HepG2 (cell line): ENCODE measurements around the gene MLLT10. TPM values are rescaled to one million over a fixed set of nuclear protein-coding genes. Genes with fewer than 3 reads are reported as not detected.

Source experiments
- ATF7 ChIP-seq, 2 experiments: fragments of 450-650 bp in 1 of 2; sonication (generic) in 1 of 2; formaldehyde crosslinking in 1 of 2; IDR thresholded peaks; 2 replicates each; pipeline versions ENCODE4 v1.4.0 to v1.6.1; 2016 to 2020; ENCODE audit warnings: antibody characterized with exemption in 1 of 2, mild to moderate bottlenecking in 1 of 2, missing genetic modification reagents in 1 of 2
- DMAP1 ChIP-seq: IDR thresholded peaks from 2 replicates; pipeline ENCODE4 v1.6.1; 2016
- ELK4 ChIP-seq: sonication (generic); formaldehyde crosslinking; IDR thresholded peaks from 2 replicates; pipeline ENCODE4 v1.9.0; 2021; ENCODE audit warnings: missing genetic modification reagents, borderline replicate concordance
- FIP1L1 ChIP-seq: fragments of 200-400 bp; formaldehyde crosslinking; IDR thresholded peaks from 2 replicates; pipeline ENCODE4 v1.6.1; 2018; ENCODE audit warnings: low read depth, mild to moderate bottlenecking, low read length, moderate library complexity, borderline replicate concordance; ENCODE audit not compliant: insufficient read depth
- GMEB2 ChIP-seq: IDR thresholded peaks from 2 replicates; pipeline ENCODE4 v1.6.1; 2016; ENCODE audit warnings: missing biosample characterization, missing genetic modification reagents, low read depth
- HDAC1 ChIP-seq: sonication (generic); formaldehyde crosslinking; IDR thresholded peaks from 2 replicates; pipeline ENCODE4 v1.5.1; 2020; ENCODE audit warnings: mild to moderate bottlenecking, missing genetic modification reagents
- JDP2 ChIP-seq: sonication (generic); formaldehyde crosslinking; IDR thresholded peaks from 2 replicates; pipeline ENCODE4 v1.8.1; 2022; ENCODE audit warnings: missing genetic modification reagents, borderline replicate concordance
- LBX2 ChIP-seq: sonication (generic); formaldehyde crosslinking; IDR thresholded peaks from 2 replicates; pipeline ENCODE4 v1.5.0; 2020; ENCODE audit warnings: missing genetic modification reagents, mild to moderate bottlenecking, borderline replicate concordance
- PBX3 ChIP-seq: sonication (generic); formaldehyde crosslinking; IDR thresholded peaks from 2 replicates; pipeline ENCODE4 v1.8.1; 2023; ENCODE audit warnings: missing genetic modification reagents, inconsistent platforms, borderline replicate concordance
- PHF20 ChIP-seq: sonication (generic); formaldehyde crosslinking; IDR thresholded peaks from 2 replicates; pipeline ENCODE4 v1.5.0; 2020; ENCODE audit warnings: mild to moderate bottlenecking, missing genetic modification reagents
- SCMH1 ChIP-seq: sonication (generic); formaldehyde crosslinking; IDR thresholded peaks from 2 replicates; pipeline ENCODE4 v1.9.0; 2021; ENCODE audit warnings: missing genetic modification reagents, mild to moderate bottlenecking, borderline replicate concordance
- SKIL ChIP-seq: sonication (generic); formaldehyde crosslinking; IDR thresholded peaks from 2 replicates; pipeline ENCODE4 v1.8.0; 2022; ENCODE audit warnings: missing genetic modification reagents, mild to moderate bottlenecking, moderate library complexity, borderline replicate concordance
- TCF12 ChIP-seq, 2 experiments: fragments of 450-650 bp in 1 of 2; sonication (generic) in 1 of 2; formaldehyde crosslinking in 1 of 2; IDR thresholded peaks; 2 replicates each; pipeline versions ENCODE4 v1.6.1 to v1.8.0; 2017 to 2022; ENCODE audit warnings: antibody characterized with exemption in 1 of 2, mild to moderate bottlenecking in 1 of 2, missing genetic modification reagents in 1 of 2, moderate library complexity in 1 of 2
- ZBTB2 ChIP-seq: sonication (generic); formaldehyde crosslinking; IDR thresholded peaks from 2 replicates; pipeline ENCODE4 v1.8.0; 2022; ENCODE audit warnings: low read depth, missing genetic modification reagents
- ZBTB44 ChIP-seq: sonication (generic); formaldehyde crosslinking; IDR thresholded peaks from 2 replicates; pipeline ENCODE4 v1.4.0; 2020; ENCODE audit warnings: missing genetic modification reagents
- ZNF484 ChIP-seq: sonication (generic); formaldehyde crosslinking; IDR thresholded peaks from 2 replicates; pipeline ENCODE4 v1.5.1; 2020; ENCODE audit warnings: mild to moderate bottlenecking, low read depth, missing genetic modification reagents, borderline replicate concordance
- polyA plus RNA-seq, 8 experiments: library from polyadenylated mRNA; depleted of rRNA in 3 of 8; stranded (reverse) in 7 of 8; unstranded in 1 of 8; fragments of >200 nt; fragmentation: Illumina TruSeq in 4 of 8; extraction: Trizol in 4 of 8; gene quantifications; 2 replicates each; pipeline versions ENCODE4 v1.2.1 to v1.2.3, GENCODE V29; 2011 to 2016; ENCODE audit warnings: low read depth in 4 of 8, missing spikeins in 1 of 8, mixed read lengths in 1 of 8; ENCODE audit not compliant: insufficient read depth in 1 of 8
- total RNA-seq, 5 experiments: library from RNA; depleted of rRNA; stranded (reverse); fragments of >200 nt; fragmentation: Illumina TruSeq; extraction: Trizol; gene quantifications; 2 replicates each; pipeline ENCODE4 v1.2.3, GENCODE V29; 2016; ENCODE audit warnings: low read depth in 1 of 5

Gene MLLT10
- total and polyA plus RNA-seq, 2 of the 13 experiments (the other 11 are each of a cell fraction or from before 2014, with no cell fraction given): 51.3 to 84.1 TPM

GRCh38 chr10:21533467-21534279 lies at the start of gene MLLT10 (continued):
- TF ChIP-seq ATF7 (IDR thresholded peaks at IDR 0.05) (no peak), ATF7 (CRISPR knock-in tag; IDR thresholded peaks at IDR 0.05) (no peak), ZNF484 (CRISPR knock-in tag) (no peak), LBX2 (CRISPR knock-in tag) (no peak), GMEB2 (CRISPR knock-in tag) (peak; percentile 93), DMAP1 (CRISPR knock-in tag) (peak; percentile 95), PHF20 (CRISPR knock-in tag) (peak; percentile 33; the same call in 1 of the 2 replicates), ELK4 (CRISPR knock-in tag) (no peak), TCF12 (IDR thresholded peaks at IDR 0.05) (no peak), TCF12 (CRISPR knock-in tag; IDR thresholded peaks at IDR 0.05) (no peak; the same call in 1 of the 2 replicates), PBX3 (CRISPR knock-in tag) (0 out of 2 replicates have a peak, but pooled peaks have one; percentile 71), ZBTB44 (no peak), SKIL (CRISPR knock-in tag) (0 out of 2 replicates have a peak, but pooled peaks have one; percentile 34), JDP2 (CRISPR knock-in tag) (no peak; the same call in 1 of the 2 replicates), ZBTB2 (peak; percentile 92), FIP1L1 (0 out of 2 replicates have a peak, but pooled peaks have one; percentile 41), HDAC1 (CRISPR knock-in tag) (peak; percentile 61), SCMH1 (CRISPR knock-in tag) (no peak)
